IMR-90 (cell line): ENCODE data around the gene NEUROG1. TPM values are rescaled to one million over a fixed set of nuclear protein-coding genes. Genes with fewer than 3 reads are reported as not detected.

Experiments
- ATAC-seq: fragments of 200-7000 bp; cut with Tn5 transposase; 2 replicates; pipeline ENCODE4 v1.9.1; 2020; ENCODE audit warnings: low read depth, mild to moderate bottlenecking, moderate library complexity
- BruUV-seq: library from RNA; stranded (reverse); fragments of 400-500 nt; replicated peaks from 2 replicates; lab custom pipeline; 2021; lab: Mats Ljungman, UMichigan
- CTCF ChIA-PET: fragments of 300-600 bp; formaldehyde crosslinking; extraction: SDS; loops from one replicate; lab custom pipeline; 2021; ENCODE audit warnings: antibody characterized with exemption; lab: Yijun Ruan, JAX
- POLR2A ChIA-PET: fragments of 300-600 bp; sonication (Branson Sonifier 250); formaldehyde crosslinking; loops from one replicate; lab custom pipeline; 2022; ENCODE audit warnings: antibody characterized with exemption; ENCODE audit not compliant: unreplicated experiment; lab: Charles Lee
- DNase-seq: peaks from one replicate; pipeline ENCODE4 v3.0.0; 2013
- H2AFZ ChIP-seq: replicated peaks from 2 replicates; pipeline ENCODE3; 2013; ENCODE audit warnings: low read length, mild to moderate bottlenecking; ENCODE audit not compliant: poor library complexity
- H2AK5ac ChIP-seq: 2 replicates; pipeline ENCODE4 v1.6.1; 2013; ENCODE audit warnings: low read depth, low read length, inconsistent platforms
- H2AK9ac ChIP-seq: replicated peaks from 2 replicates; pipeline ENCODE3; 2013; ENCODE audit warnings: mild to moderate bottlenecking, low read depth, low read length, moderate library complexity; ENCODE audit not compliant: poor library complexity
- H2BK120ac ChIP-seq: 2 replicates; pipeline ENCODE4 v1.6.1; 2013; ENCODE audit warnings: low read depth, low read length, inconsistent platforms
- H2BK15ac ChIP-seq: 3 replicates; pipeline ENCODE4 v1.6.1; 2013; ENCODE audit warnings: low read depth, low read length, inconsistent platforms
- H2BK20ac ChIP-seq: 2 replicates; pipeline ENCODE4 v1.6.1; 2013; ENCODE audit warnings: low read depth, mild to moderate bottlenecking, inconsistent platforms, low read length, moderate library complexity
- H2BK5ac ChIP-seq: 2 replicates; pipeline ENCODE4 v1.6.1; 2013; ENCODE audit warnings: mild to moderate bottlenecking, low read depth, low read length, inconsistent platforms; ENCODE audit not compliant: poor library complexity, severe bottlenecking
- H3K14ac ChIP-seq: replicated peaks from 2 replicates; pipeline ENCODE4 v1.6.1; 2013; ENCODE audit warnings: low read depth, low read length, inconsistent platforms
- H3K18ac ChIP-seq: 2 replicates; pipeline ENCODE4 v1.6.1; 2013; ENCODE audit warnings: low read depth, low read length, control low read depth
- H3K23ac ChIP-seq: 2 replicates; pipeline ENCODE4 v1.6.1; 2013; ENCODE audit warnings: low read depth, low read length, inconsistent platforms
- H3K27ac ChIP-seq: 2 replicates; pipeline ENCODE4 v1.5.1; 2013; ENCODE audit warnings: mild to moderate bottlenecking, control low read depth, low read length; ENCODE audit not compliant: insufficient read depth
- H3K27me3 ChIP-seq: 2 replicates; pipeline ENCODE4 v1.6.1; 2013; ENCODE audit warnings: low read length; ENCODE audit not compliant: control insufficient read depth, insufficient read depth
- H3K36me3 ChIP-seq: 2 replicates; pipeline ENCODE4 v1.6.1; 2013; ENCODE audit warnings: low read length, mixed read lengths; ENCODE audit not compliant: control insufficient read depth, insufficient read depth
- H3K4ac ChIP-seq: 2 replicates; pipeline ENCODE4 v1.6.1; 2013; ENCODE audit warnings: low read depth, low read length, inconsistent platforms
- H3K4me1 ChIP-seq: 2 replicates; pipeline ENCODE4 v1.6.1; 2013; ENCODE audit warnings: low read length, mixed read lengths; ENCODE audit not compliant: control insufficient read depth, insufficient read depth
- H3K4me2 ChIP-seq: 2 replicates; pipeline ENCODE4 v1.6.1; 2013; ENCODE audit warnings: low read depth, mild to moderate bottlenecking, control low read depth, low read length, moderate library complexity
- H3K4me3 ChIP-seq: 2 replicates; pipeline ENCODE4 v1.5.1; 2013; ENCODE audit warnings: low read depth, mild to moderate bottlenecking, control low read depth, low read length, moderate library complexity; ENCODE audit not compliant: insufficient read depth
- H3K56ac ChIP-seq: 2 replicates; pipeline ENCODE4 v1.6.1; 2013; ENCODE audit warnings: low read length, inconsistent platforms; ENCODE audit not compliant: insufficient read depth; ENCODE audit errors: extremely low read depth
- H3K79me1 ChIP-seq, 2 experiments: 2 replicates each; pipeline ENCODE4 v1.6.1; 2013; ENCODE audit warnings: low read length in 2 of 2, inconsistent platforms in 1 of 2, low read depth in 1 of 2
- H3K9ac ChIP-seq: 2 replicates; pipeline ENCODE4 v1.6.1; 2013; ENCODE audit warnings: low read depth, low read length, control low read depth
- H3K9me1 ChIP-seq: 2 replicates; pipeline ENCODE4 v1.6.1; 2013; ENCODE audit warnings: low read length, inconsistent platforms; ENCODE audit not compliant: insufficient read depth
- H3K9me3 ChIP-seq: 2 replicates; pipeline ENCODE4 v1.6.1; 2013; ENCODE audit warnings: low read length; ENCODE audit not compliant: control insufficient read depth, insufficient read depth
- H4K20me1 ChIP-seq: 2 replicates; pipeline ENCODE4 v1.6.1; 2013; ENCODE audit warnings: low read length, inconsistent platforms; ENCODE audit not compliant: insufficient read depth
- H4K5ac ChIP-seq: 2 replicates; pipeline ENCODE4 v1.6.1; 2013; ENCODE audit warnings: mild to moderate bottlenecking, low read depth, low read length, control low read depth
- H4K8ac ChIP-seq, 2 experiments: 2 replicates each; pipeline ENCODE4 v1.6.1; 2013; ENCODE audit warnings: low read depth in 2 of 2, low read length in 2 of 2, control low read depth in 1 of 2, inconsistent platforms in 1 of 2
- H4K91ac ChIP-seq: 2 replicates; pipeline ENCODE4 v1.6.1; 2013; ENCODE audit warnings: low read depth, low read length, inconsistent platforms; ENCODE audit not compliant: insufficient read depth
- CEBPB ChIP-seq: IDR thresholded peaks from 2 replicates; pipeline ENCODE4 v1.6.1; 2012; ENCODE audit warnings: low read depth, low read length, improper control_type of control experiment
- CHD1 ChIP-seq: IDR thresholded peaks from 2 replicates; pipeline ENCODE4 v1.6.1; 2012; ENCODE audit warnings: low read depth, low read length, improper control_type of control experiment
- CTCF ChIP-seq: conservative IDR thresholded peaks from 2 replicates; pipeline ENCODE4 v1.5.1; 2012; ENCODE audit warnings: mild to moderate bottlenecking, low read depth, low read length, improper control_type of control experiment
- FOS ChIP-seq: fragments of 150-350 bp; IDR thresholded peaks from 2 replicates; pipeline ENCODE4 v1.6.1; 2016; ENCODE audit warnings: low read depth, low read length
- MAFK ChIP-seq: IDR thresholded peaks from 2 replicates; pipeline ENCODE4 v1.6.1; 2012; ENCODE audit warnings: low read depth, low read length, improper control_type of control experiment
- MXI1 ChIP-seq: IDR thresholded peaks from 2 replicates; pipeline ENCODE4 v1.6.1; 2012; ENCODE audit warnings: low read depth, mild to moderate bottlenecking, low read length, moderate library complexity, borderline replicate concordance
- NFE2L2 ChIP-seq: fragments of 150-350 bp; IDR thresholded peaks from 2 replicates; pipeline ENCODE4 v1.6.1; 2016; ENCODE audit warnings: low read depth, mild to moderate bottlenecking, low read length
- POLR2A ChIP-seq: IDR thresholded peaks from 2 replicates; pipeline ENCODE4 v1.6.1; 2012; ENCODE audit warnings: mild to moderate bottlenecking, low read depth, low read length
- RCOR1 ChIP-seq: IDR thresholded peaks from 2 replicates; pipeline ENCODE4 v1.6.1; 2012; ENCODE audit warnings: mild to moderate bottlenecking, low read length, improper control_type of control experiment; ENCODE audit not compliant: insufficient replicate concordance
- WGBS, 2 experiments: methylation state at CpG; one replicate each; pipeline versions ENCODE4 v1.1.5 to v1.1.7; 2013; ENCODE audit warnings: missing lambda C conversion rate in 2 of 2; ENCODE audit not compliant: insufficient read length in 1 of 2; ENCODE audit errors: extremely low coverage in 2 of 2; 5-methylcytosine and 5-hydroxymethylcytosine counted together
- dilution Hi-C: fragments of 300-500 bp; cut with HindIII; formaldehyde crosslinking; loops from one replicate; pipeline ENCODE4 v1.14.3; 2018; ENCODE audit warnings: low sequenced_read_pairs; ENCODE audit not compliant: unreplicated experiment
- in situ Hi-C: fragments of 300-500 bp; cut with MboI; formaldehyde crosslinking; loops from 3 replicates; pipeline ENCODE4 v1.14.3; 2019; ENCODE audit warnings: low sequenced_read_pairs, inconsistent platforms, mixed read lengths
- intact Hi-C: fragments of 100-400 bp; cut with micrococcal nuclease; formaldehyde crosslinking; loops from 2 replicates; pipeline ENCODE4 v1.10.0; 2022
- polyA plus RNA-seq, 3 experiments: library from polyadenylated mRNA; depleted of rRNA; stranded (reverse); fragments of >200 nt; gene quantifications; 2 replicates each; pipeline ENCODE4 v1.2.3, GENCODE V29; 2012; ENCODE audit warnings: low replicate concordance in 1 of 3
- total RNA-seq: library from RNA; depleted of rRNA; stranded (reverse); fragments of >200 nt; gene quantifications from 2 replicates; pipeline ENCODE4 v1.2.3, GENCODE V29; 2012

The NEUROG1 gene
- total and polyA plus RNA-seq, 2 of the 4 experiments (the other 2 are of a cell fraction) = not detected

GRCh38 chr5:135571902-135572301 is 36.1 kb upstream of the NEUROG1 start:
- H2AK5ac ChIP-seq = no peak overlapping the region
- DNase-seq = no peak

More at GRCh38 chr5:135571902-135572301, 36.1 kb upstream of the NEUROG1 start:
- Histone ChIP-seq H3K36me3 (no peaks in the 10 kb centered on the region), H3K9me1 (no peaks in the 10 kb centered on the region), H3K27me3 (peaks cover 31% of the 10 kb centered on the region), H4K20me1 (no peaks in the 10 kb centered on the region), H4K8ac (no peak overlapping the region), H3K9ac (no peak overlapping the region), H3K9me3 (no peaks in the 10 kb centered on the region), H2BK15ac (no peak overlapping the region), H4K91ac (no peak overlapping the region), H3K4ac (no peak overlapping the region), H2BK120ac (no peak overlapping the region), H3K18ac (no peak overlapping the region), H3K23ac (no peak overlapping the region), H2BK5ac (no peak overlapping the region), H2AK9ac (no peak overlapping the region), H3K4me2 (no peak overlapping the region), H3K14ac (no peak overlapping the region), H3K27ac (no peak overlapping the region), H3K4me1 (0 out of 2 replicates have a peak, but pooled peaks cover 1% of the 10 kb centered on the region), H3K79me1 (no peaks in the 10 kb centered on the region), H3K56ac (no peak overlapping the region), H2AFZ (no peak overlapping the region), H3K4me3 (no peak overlapping the region), H4K5ac (no peak overlapping the region), H2BK20ac (no peak overlapping the region)
- dilution Hi-C loops (loop anchor here (25.0 kb wide), 1 partner anchor 110 kb away; the partner anchor contains the start of gene TIFAB), in situ Hi-C loops (loop anchor here (25.0 kb wide), 1 partner anchor 640 kb away; no protein-coding TSS in a partner anchor), intact Hi-C loops (no loop called here)
- CTCF ChIA-PET = interaction anchor here (0.8 kb wide), 1 partner anchor 301 kb away, joined by 6 read pairs; no protein-coding TSS in a partner anchor
- ATAC-seq = no peak
- BruUV-seq = no TSS peak
- POLR2A ChIA-PET = no interaction called here
- TF ChIP-seq RCOR1 = no peak
- no peak for TF ChIP-seq NFE2L2
- TF ChIP-seq CEBPB = no peak
- TF ChIP-seq POLR2A = no peak
- no peak for TF ChIP-seq CHD1
- TF ChIP-seq CTCF = no peak
- TF ChIP-seq MXI1 = no peak
- no peak for TF ChIP-seq MAFK
- no peak for TF ChIP-seq FOS
- WGBS, 2 experiments = no CpG with 5 or more reads among the region's 9 CpGs
